NCI-H82 treated with DMSO at 0.1 percent for 48 hours (cell line): ENCODE data around the gene APOBEC3A.
"Not testable (repeated sequence)": the region's sequence is repeated elsewhere in the genome, so short reads cannot be mapped to it uniquely, and the experiment has no call there.

Experiments
- DNase-seq: peaks from one replicate; lab custom pipeline; 2025; ENCODE audit not compliant: unreplicated experiment; lab: John Stamatoyannopoulos, UW

APOBEC3A gene

DNA sequence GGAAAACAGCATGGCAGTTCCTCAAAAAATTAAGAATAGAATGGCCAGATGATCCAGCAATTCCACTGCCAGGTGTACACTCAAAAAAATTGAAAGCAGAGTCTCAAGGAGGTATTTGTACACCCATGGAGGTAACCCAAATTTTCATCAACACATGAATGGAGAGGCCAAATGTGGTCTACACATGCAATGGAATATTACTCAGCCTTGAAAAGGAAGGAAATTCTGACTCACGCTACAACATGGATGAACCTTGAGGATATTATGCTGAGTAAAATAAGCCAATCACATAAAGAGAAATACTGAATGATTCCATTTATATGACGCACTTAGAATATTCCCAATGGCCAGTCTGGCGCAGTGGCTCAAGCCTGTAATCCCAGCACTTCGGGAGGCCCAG is 19.9 kb downstream of the APOBEC3A start:
- not testable (repeated sequence) for DNase-seq

DNA sequence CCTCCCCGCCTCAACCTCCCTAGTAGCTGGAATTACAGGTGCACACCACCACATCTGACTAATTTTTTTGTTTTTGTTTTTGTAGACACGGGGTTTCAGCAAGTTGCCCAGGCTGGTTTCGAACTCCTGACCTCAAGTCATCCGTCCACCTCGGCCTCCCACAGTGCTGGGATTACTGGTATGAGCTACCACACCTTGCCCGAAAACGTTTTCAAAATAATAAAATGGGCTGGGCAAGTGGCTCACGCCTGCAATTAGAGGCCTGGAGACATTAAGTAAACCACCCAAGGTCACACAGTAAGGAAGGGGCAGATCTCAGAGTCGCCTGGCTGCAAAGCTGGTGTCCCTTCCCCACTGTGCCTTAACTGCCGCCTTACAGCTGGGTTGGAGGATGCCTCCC is 23.2 kb downstream of the APOBEC3A start:
- DNase-seq, result not testable (repeated sequence)

DNA sequence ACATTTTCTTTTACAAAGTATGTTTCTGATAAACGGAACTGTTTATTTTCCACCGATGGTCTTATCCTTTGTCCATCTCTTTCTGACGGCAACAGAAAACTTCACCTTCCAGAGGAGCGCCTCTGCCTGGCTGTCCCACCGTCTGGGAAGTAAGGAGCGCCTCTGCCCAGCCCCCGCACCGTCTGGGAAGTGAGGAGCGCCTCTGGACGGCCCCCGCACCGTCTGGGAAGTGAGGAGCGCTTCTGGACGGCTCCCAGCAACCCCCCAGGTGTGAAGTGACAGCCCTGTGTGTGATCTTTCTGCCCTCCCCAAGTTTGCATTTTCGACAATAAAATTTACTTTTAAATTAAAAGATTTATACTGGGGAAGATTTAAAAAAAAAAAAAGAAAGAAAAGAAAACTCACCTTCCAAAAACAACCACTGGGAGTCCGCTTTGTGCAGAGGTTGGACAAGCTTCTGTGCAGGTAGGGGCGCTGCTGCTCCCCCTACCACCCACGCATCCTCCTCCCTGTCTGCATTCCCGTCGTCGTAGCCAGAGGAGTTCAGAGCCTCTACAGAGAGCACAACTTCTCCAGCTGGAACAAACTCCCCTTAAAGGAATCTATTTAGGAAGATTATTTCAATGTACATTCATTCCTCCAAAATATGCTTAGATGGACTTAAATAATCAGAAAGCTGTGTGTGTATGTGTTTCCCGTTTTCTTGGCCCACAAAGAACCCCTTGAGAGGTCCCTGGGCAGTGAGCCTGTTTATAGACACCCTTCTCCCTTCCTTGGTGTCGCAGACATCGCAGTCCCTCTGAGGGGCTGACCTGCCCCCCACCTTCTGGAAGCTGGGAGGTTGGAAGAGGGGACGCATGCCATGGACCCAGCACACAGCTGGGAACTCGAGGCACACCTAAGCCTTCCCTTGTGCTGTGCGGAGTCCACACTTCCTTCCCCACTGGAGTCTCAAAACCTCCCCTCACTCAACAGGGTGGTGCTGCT is 23.9 kb downstream of the APOBEC3A start:
- DNase-seq, result no peak

DNA sequence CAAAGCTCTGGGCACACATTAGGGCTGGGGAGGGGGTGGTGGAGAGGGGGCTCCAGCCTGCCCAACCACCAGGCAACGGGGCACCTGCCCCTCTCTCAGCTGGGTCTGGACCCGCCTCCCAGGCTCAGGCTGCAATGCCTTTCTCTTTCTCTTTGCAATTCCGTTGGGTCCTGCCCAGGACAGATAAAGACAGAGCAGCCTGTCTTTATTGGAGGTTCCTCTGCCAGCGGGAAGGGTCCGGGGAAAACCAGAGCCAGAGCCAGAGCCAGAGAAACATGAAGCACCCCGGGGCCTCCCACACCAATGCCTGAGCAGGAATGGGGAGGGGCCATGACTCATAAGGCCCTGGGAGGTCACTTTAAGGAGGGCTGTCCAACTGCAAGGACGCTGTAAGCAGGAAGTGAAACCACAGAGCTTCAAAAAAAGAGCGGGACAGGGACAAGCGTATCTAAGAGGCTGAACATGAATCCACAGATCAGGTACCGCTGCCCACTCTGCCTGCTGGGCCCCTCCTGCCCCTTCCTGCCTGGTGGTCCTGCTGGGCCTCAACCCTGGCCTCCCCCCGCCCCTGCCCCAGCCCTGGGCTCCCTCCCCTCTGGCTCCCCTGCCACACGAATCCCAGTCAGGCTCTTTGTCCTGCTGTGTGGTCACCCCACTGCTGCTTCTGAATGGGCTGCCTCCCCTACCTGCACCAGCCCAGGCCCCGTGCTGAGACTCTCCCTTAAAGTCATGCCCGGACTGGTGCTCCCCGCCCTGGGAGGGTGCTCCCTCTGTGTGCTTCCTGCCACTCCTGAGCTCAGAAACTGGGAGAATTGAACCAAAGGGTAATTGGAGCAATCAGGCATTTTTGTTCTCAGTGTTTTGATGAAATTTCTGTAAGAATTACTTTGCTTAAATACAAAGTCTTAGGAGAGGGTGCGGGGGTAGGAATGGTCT is 24.9 kb downstream of the APOBEC3A start, which contains the start of gene APOBEC3B:
Gene APOBEC3B, plus strand, starts transcription at position 356 of the 936 bp plus-strand sequence. Its CDS starts 107 bp downstream, at position 463.
- DNase-seq, result no peak

DNA sequence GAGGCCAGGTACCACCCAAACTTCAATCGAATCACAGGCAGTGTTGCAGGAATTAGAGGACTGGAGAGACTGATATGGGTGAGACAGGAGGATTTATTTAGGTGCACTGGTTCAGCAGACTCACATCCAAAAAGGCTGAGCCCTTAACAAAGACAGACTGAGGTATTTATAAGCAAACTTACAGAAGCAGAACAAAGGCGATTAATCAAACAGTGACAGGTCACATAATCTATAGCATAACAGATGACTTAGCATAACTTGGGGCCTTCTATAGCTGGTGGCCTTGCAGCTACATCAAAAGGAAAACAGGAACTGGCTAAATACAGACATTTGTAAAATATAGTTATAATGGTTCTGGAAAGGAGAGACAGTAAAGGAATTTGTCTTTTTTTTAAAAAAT is 26.8 kb downstream of the APOBEC3A start:
- no peak for DNase-seq

DNA sequence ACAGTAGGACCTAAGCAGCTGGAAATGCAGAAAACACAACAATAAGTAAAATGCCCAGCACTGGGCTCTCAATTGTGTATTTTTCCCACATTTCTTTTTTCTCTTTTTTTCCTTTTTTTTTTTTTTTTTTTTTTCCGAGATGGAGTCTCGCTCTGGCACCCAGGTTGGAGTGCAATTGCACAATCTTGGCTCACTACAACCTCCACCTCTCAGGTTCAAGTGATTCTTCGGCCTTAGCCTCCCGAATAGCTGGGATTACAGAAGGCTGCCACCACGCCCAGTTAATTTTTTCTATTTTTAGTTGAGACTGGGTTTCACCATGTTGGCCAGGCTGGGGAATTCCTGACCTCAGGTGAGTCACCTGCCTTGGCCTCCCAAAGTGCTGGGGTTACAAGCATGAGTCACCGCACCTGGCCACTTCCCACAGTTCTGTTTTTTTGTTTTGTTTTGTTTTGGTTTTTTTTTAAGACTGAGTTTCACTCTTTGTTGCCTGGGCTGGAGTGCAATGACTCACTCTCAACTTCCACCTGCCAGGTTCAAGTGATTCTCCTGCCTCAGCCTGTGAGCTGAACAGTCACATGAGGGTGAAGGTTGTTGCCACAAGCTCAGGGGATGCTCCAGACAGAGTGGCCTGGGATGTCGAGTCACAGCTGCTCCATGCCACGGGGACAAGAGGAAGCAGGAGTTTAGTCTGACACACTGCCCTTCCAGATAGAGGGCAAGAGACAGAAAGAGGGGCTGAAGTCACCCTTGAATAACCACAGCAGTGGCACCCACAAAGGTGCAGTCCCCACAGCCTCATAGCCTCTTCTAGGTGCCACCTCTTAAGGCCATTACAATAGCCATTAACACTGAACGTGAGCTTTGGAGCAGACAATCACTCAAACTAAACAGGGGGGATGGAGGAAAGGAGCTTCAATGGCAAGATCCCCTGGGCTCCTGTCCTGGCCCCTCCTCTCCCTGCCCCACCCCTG is 27.7 kb downstream of the APOBEC3A start:
- DNase-seq, result not testable (repeated sequence)

DNA sequence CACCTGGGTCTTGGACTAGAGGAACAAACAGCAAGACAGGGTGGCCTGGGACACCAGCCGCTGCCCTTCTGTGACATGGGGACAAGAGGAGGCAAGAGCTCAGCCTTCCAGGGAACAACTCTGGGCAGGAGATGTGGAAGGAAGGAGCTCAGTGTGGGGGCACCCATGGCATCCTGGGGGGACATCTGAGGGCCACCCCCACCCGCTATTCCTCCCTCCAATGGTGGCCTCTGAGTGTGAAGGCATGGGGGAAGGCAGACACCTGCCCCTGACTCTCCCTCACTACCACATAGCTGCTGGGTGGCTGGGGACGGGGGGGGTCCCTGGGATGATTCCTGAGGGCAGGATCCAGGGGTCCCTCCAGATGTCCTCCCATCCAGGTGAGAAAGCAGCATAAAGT is 29.2 kb downstream of the APOBEC3A start:
- no peak for DNase-seq

DNA sequence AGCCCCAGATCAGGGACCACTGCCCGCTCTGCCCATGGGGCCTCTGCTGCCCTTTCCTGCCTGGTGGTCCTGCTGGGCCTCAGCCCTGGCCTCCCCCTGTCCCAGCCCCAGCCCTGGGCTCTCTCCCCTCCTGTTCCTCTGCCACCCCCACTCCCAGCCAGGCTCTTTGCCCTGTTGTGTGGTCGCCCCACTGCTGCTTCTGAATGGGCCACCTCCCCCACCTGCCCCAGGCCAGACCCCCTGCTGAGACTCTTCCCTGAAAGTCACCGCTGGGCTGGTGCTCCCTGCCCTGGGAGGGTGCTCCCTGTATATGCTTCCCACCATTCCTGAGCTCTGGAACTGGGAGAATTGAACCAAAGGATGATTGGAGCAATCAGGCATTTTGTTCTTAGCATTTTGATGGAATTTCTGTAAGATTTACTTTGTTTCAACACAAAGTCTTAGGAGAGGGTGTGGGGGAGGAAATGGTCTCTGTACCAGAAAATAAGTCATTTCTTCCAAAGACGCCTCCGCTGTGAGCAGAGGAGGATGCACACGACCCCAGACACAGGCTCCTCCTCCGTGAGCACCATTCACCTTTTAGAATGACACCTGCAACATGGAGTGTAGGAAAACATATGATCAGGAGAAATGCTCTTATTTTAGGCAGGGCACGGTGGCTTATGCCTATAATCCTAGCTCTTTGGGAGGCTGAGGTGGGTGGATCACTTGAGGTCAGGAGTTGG is 29.9 kb downstream of the APOBEC3A start:
- no peak for DNase-seq

DNA sequence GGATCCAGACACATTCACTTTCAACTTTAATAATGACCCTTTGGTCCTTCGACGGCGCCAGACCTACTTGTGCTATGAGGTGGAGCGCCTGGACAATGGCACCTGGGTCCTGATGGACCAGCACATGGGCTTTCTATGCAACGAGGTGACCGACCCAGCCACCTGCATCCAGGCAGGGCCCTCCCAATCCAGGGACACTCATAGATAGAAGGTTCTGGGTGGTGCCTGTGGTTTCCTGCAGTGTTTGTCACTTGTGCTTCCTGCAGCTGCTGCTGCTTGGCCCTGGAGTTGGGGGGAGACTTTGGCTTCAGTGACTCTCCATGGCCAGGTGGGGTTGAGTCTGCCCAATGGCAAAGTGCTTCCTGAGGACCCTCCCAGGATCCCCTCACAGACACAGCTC is 32.1 kb downstream of the APOBEC3A start:
- DNase-seq, result no peak

DNA sequence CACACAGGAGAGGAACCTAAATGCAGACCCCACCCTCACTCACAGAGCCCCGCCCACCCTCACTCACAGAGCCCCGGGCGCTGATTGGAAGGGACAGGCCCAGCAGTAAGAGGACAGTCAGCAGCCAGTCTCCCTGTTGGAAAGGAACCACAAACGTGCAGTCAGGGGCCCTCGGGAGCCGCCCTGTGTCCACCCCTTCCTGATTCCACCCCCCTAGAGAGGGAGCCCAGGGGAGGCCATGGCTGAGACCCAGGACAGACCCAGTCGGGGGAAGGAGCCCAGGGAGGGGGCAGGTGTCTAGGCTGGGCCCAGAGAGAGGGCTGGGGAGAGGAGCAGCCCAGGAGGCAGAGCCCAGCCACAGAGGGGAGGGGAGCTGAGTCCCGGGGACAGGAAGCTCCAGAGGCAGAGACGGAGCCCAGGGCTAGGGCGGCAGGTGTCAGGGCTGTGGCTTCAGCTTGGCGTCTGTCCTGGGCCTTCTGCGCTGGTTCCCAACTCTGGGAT is 35.5 kb downstream of the APOBEC3A start:
- not testable (repeated sequence) for DNase-seq

DNA sequence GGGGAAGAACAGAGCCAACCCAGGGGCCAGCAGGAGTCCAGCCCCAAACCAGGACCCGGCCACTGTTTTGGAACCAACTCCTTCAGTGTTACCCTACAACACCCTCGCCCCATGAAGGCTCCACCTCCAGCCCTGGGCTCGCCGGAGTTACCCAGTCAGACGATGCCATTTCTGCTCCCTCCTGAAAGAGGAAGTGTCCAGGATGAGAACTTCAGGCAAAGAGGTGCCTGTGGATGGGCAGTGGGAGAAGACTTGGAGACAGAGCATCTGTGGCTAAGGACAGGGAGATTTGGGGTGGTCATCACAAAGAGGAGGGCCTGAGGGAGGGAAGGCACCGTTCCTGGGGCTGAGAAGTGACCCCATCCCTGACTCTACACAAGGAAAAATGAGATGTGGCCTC is 38.7 kb downstream of the APOBEC3A start:
- DNase-seq, result no peak

DNA sequence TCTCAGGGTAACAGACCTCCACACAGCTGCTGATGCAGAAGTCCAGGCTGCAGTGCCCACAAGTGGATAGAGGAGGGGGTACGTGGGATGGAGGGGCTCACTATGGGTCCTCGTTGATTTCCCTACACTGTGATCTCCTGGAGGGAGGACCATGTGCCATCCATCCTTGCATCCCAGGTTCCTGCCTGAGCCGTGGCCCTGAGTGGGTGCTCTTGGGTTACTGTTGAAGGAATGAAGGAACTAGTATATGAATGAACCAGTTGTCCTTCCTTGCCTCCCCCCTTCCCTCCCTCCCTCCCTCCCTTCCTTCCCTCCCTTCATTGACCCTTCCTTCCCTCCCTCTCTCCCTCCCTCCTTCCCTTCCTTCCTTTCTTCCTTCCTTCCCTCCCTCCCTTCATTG is 40.1 kb downstream of the APOBEC3A start:
- no peak for DNase-seq

DNA sequence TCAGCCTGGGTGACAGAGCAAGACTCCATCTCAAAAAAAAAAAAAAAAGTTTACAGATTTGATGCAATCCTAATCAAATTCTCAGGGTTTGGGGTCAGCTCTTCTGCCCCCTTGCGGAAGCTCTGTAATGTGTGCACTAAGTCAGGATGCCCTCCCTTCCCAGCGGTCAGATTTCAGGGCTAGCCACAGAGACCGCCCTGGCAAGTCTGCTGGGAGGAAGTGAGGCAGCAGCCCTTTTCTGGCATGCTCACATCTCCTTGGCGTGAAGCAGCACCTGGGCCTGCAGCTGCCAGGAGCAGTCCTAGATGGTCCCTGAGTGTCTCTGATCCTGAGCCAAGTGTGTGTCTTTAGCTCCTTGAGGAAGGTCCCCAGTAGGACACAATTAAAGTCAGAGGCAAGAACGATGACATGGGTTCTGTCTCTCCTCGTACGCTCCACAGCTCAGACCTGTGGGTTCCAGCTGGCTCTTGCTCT is 45.8 kb downstream of the APOBEC3A start:
- no peak for DNase-seq

DNA sequence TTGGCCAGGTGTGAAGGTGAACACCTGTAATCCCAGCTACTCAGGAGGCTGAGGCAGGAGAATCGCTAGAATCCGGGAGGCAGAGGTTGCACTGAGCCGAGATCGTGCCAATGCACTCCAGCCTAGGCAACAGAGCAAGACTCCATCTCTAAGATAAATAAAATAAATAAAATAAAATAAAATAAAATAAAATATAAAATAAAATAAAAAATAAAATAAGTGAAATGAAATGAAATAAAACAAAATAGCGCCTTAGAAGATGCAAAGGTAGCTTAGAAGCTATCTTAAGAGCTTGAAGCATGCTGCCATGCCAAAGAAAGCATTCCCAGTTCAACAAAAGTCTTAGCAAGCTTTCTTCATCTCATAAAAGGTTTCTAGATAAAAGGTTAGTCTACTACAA is 49.8 kb downstream of the APOBEC3A start:
- no peak for DNase-seq

DNA sequence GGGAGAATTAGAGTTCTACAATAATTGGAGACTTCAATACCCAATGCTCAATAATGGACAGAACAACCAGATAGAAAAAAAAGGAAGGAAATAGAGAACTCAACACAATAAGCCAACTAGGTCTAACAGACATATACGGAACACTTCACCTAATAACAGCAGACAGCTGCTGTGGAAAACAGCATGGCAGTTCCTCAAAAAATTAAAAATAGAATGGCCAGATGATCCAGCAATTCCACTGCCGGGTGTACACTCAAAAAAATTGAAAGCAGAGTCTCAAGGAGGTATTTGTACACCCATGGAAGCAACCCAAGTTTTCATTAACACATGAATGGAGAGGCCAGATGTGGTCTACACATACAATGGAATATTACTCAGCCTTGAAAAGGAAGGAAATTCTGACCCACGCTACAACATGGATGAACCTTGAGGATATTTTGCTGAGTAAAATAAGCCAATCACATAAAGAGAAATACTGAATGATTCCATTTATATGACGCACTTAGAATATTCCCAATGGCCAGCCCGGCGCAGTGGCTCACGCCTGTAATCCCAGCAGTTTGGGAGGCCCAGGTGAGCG is 51.0 kb downstream of the APOBEC3A start:
- DNase-seq, result not testable (repeated sequence)

DNA sequence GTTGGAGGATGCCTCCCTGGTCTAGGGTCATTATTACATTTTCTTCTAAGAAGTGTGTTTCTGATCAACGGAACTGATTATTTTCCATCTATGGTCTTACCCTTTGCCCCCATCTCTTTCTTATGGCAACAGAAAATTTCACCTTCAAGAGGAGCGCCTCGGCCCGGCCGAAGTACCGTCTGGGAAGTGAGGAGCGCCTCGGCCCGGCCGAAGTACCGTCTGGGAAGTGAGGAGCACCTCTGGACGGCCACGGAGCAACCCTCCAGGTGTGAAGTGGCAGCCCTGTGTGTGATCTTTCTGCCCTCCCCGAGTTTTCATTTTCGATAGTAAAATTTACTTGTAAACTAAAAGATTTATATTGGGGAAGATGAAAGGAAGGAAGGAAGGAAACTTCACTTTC is 53.5 kb downstream of the APOBEC3A start:
- no peak for DNase-seq
